K562 (cell line): ENCODE measurements around the gene CCDC85C. TPM values are rescaled to one million over a fixed set of nuclear protein-coding genes. Genes with fewer than 3 reads are reported as not detected.
A peak's percentile ranks its signal among the peaks of the same experiment; 100 is the strongest.

Experiments
- CTBP1 ChIP-seq: fragments of 450-650 bp; IDR thresholded peaks from 2 replicates; pipeline ENCODE4 v1.6.1; 2016; ENCODE audit warnings: borderline replicate concordance
- EGR1 ChIP-seq: fragments of 450-650 bp; conservative IDR thresholded peaks from 2 replicates; pipeline ENCODE4 v1.6.1; 2017; ENCODE audit warnings: mild to moderate bottlenecking
- HSF4 ChIP-seq: fragments of 250-450 bp; sonication (Bioruptor Pico); IDR thresholded peaks from 2 replicates; pipeline ENCODE4 v2.1.2; 2022; ENCODE audit warnings: mild to moderate bottlenecking, moderate library complexity, borderline replicate concordance
- MYC ChIP-seq, 2 experiments: fragments of 250-450 bp in 1 of 2; sonication (Bioruptor Pico) in 1 of 2; IDR thresholded peaks; 2 replicates each; pipeline versions ENCODE4 v1.5.1 to v1.6.1; 2012 to 2021; ENCODE audit warnings: low read depth in 2 of 2, borderline replicate concordance in 1 of 2, improper control_type of control experiment in 1 of 2, low read length in 1 of 2, mild to moderate bottlenecking in 1 of 2, moderate library complexity in 1 of 2
- NCOA1 ChIP-seq: fragments of 450-650 bp; IDR thresholded peaks from 2 replicates; pipeline ENCODE4 v1.6.1; 2016; ENCODE audit warnings: low read depth
- NFE2 ChIP-seq: IDR thresholded peaks from 2 replicates; pipeline ENCODE4 v1.6.1; 2014; ENCODE audit warnings: antibody characterized with exemption, low read depth
- ZNF316 ChIP-seq: fragments of 450-650 bp; IDR thresholded peaks from 2 replicates; pipeline ENCODE4 v1.6.1; 2016
- ZNF444 ChIP-seq: fragments of 250-450 bp; sonication (Bioruptor Pico); IDR thresholded peaks from 2 replicates; pipeline ENCODE4 v1.4.0; 2020; ENCODE audit warnings: mild to moderate bottlenecking, moderate library complexity
- ZNF778 ChIP-seq: fragments of 450-650 bp; formaldehyde crosslinking; IDR thresholded peaks from 2 replicates; pipeline ENCODE4 v1.4.0; 2020; ENCODE audit warnings: mild to moderate bottlenecking, moderate library complexity
- polyA plus RNA-seq, 8 experiments: library from polyadenylated mRNA; depleted of rRNA in 4 of 8; stranded (reverse) in 5 of 8; unstranded in 3 of 8; fragments of >200 nt; fragmentation: Nextera tagmentation in 2 of 8; fragmentation: Illumina TruSeq in 1 of 8; extraction: Ambion mirVana in 2 of 8; extraction: Trizol in 1 of 8; gene quantifications; 2 replicates each; pipeline versions ENCODE4 v1.2.1 to v1.2.3, GENCODE V29; 2011 to 2014; ENCODE audit warnings: inconsistent platforms in 1 of 8, missing spikeins in 1 of 8
- total RNA-seq, 7 experiments: library from RNA; depleted of rRNA in 6 of 7; stranded (reverse); fragments of >200 nt in 6 of 7; fragmentation: Illumina TruSeq in 2 of 7; extraction: Trizol in 2 of 7; gene quantifications; 2 replicates each; pipeline versions ENCODE4 v1.2.1 to v1.2.3, GENCODE V29; 2011 to 2021; ENCODE audit warnings: low replicate concordance in 1 of 7
- TF ChIP-seq, protein P1 (sequence below): fragments of 450-650 bp; IDR thresholded peaks from 2 replicates; pipeline ENCODE4 v1.6.1; 2016; ENCODE audit warnings: mild to moderate bottlenecking, moderate library complexity
- TF ChIP-seq, protein P2 (sequence below): sonication (generic); formaldehyde crosslinking; IDR thresholded peaks from 2 replicates; pipeline ENCODE4 v1.8.0; 2023; ENCODE audit warnings: mild to moderate bottlenecking, missing genetic modification reagents
- TF ChIP-seq, protein P3 (sequence below): fragments of 250-450 bp; sonication (Bioruptor Pico); IDR thresholded peaks from 2 replicates; pipeline ENCODE4 v1.4.0; 2020; ENCODE audit warnings: borderline replicate concordance

Gene CCDC85C
- total and polyA plus RNA-seq, 9 of the 15 experiments (the other 6 are each of a cell fraction or from before 2014, with no cell fraction given), result 0.18 to 22.0 (median 6.3) TPM

DNA sequence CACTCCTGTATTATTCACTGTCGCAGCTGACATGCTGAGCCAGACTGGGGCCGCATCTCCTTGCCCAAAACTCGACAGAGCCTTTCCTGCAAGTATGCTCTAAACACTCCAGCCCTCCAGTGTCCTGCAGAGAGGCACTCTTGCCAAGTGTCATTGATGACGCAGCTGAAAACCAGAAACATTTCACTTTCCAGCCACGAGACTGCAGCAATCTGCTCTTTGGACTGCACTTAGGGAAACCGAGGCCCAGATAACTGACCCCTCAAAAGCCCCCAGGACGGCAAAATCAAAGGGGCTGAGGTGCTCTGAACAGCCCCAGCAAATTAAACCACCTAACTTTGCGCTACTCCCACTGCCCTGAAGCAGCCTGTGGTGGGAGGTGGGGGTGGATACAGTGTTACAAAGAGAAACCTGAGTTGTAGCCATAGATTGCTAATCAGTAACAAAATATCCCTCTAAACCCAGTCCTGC, 2.6 kb downstream of the CCDC85C start (continued):
- TF ChIP-seq MYC (IDR thresholded peaks at IDR 0.05; ENCODE audit: low read depth, low read length), result no peak
- TF ChIP-seq MYC (CRISPR knock-in tag; IDR thresholded peaks at IDR 0.05; ENCODE audit: borderline replicate concordance, low read depth), result no peak
- TF ChIP-seq EGR1, result peak; percentile 20; the same call in 1 of the 2 replicates
- no peak for TF ChIP-seq NCOA1
- TF ChIP-seq, protein P1, sequence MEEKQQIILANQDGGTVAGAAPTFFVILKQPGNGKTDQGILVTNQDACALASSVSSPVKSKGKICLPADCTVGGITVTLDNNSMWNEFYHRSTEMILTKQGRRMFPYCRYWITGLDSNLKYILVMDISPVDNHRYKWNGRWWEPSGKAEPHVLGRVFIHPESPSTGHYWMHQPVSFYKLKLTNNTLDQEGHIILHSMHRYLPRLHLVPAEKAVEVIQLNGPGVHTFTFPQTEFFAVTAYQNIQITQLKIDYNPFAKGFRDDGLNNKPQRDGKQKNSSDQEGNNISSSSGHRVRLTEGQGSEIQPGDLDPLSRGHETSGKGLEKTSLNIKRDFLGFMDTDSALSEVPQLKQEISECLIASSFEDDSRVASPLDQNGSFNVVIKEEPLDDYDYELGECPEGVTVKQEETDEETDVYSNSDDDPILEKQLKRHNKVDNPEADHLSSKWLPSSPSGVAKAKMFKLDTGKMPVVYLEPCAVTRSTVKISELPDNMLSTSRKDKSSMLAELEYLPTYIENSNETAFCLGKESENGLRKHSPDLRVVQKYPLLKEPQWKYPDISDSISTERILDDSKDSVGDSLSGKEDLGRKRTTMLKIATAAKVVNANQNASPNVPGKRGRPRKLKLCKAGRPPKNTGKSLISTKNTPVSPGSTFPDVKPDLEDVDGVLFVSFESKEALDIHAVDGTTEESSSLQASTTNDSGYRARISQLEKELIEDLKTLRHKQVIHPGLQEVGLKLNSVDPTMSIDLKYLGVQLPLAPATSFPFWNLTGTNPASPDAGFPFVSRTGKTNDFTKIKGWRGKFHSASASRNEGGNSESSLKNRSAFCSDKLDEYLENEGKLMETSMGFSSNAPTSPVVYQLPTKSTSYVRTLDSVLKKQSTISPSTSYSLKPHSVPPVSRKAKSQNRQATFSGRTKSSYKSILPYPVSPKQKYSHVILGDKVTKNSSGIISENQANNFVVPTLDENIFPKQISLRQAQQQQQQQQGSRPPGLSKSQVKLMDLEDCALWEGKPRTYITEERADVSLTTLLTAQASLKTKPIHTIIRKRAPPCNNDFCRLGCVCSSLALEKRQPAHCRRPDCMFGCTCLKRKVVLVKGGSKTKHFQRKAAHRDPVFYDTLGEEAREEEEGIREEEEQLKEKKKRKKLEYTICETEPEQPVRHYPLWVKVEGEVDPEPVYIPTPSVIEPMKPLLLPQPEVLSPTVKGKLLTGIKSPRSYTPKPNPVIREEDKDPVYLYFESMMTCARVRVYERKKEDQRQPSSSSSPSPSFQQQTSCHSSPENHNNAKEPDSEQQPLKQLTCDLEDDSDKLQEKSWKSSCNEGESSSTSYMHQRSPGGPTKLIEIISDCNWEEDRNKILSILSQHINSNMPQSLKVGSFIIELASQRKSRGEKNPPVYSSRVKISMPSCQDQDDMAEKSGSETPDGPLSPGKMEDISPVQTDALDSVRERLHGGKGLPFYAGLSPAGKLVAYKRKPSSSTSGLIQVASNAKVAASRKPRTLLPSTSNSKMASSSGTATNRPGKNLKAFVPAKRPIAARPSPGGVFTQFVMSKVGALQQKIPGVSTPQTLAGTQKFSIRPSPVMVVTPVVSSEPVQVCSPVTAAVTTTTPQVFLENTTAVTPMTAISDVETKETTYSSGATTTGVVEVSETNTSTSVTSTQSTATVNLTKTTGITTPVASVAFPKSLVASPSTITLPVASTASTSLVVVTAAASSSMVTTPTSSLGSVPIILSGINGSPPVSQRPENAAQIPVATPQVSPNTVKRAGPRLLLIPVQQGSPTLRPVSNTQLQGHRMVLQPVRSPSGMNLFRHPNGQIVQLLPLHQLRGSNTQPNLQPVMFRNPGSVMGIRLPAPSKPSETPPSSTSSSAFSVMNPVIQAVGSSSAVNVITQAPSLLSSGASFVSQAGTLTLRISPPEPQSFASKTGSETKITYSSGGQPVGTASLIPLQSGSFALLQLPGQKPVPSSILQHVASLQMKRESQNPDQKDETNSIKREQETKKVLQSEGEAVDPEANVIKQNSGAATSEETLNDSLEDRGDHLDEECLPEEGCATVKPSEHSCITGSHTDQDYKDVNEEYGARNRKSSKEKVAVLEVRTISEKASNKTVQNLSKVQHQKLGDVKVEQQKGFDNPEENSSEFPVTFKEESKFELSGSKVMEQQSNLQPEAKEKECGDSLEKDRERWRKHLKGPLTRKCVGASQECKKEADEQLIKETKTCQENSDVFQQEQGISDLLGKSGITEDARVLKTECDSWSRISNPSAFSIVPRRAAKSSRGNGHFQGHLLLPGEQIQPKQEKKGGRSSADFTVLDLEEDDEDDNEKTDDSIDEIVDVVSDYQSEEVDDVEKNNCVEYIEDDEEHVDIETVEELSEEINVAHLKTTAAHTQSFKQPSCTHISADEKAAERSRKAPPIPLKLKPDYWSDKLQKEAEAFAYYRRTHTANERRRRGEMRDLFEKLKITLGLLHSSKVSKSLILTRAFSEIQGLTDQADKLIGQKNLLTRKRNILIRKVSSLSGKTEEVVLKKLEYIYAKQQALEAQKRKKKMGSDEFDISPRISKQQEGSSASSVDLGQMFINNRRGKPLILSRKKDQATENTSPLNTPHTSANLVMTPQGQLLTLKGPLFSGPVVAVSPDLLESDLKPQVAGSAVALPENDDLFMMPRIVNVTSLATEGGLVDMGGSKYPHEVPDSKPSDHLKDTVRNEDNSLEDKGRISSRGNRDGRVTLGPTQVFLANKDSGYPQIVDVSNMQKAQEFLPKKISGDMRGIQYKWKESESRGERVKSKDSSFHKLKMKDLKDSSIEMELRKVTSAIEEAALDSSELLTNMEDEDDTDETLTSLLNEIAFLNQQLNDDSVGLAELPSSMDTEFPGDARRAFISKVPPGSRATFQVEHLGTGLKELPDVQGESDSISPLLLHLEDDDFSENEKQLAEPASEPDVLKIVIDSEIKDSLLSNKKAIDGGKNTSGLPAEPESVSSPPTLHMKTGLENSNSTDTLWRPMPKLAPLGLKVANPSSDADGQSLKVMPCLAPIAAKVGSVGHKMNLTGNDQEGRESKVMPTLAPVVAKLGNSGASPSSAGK, result no peak
- TF ChIP-seq ZNF778 (CRISPR knock-in tag), result no peak
- TF ChIP-seq HSF4, result no peak
- no peak for TF ChIP-seq ZNF444
- TF ChIP-seq, protein P2, sequence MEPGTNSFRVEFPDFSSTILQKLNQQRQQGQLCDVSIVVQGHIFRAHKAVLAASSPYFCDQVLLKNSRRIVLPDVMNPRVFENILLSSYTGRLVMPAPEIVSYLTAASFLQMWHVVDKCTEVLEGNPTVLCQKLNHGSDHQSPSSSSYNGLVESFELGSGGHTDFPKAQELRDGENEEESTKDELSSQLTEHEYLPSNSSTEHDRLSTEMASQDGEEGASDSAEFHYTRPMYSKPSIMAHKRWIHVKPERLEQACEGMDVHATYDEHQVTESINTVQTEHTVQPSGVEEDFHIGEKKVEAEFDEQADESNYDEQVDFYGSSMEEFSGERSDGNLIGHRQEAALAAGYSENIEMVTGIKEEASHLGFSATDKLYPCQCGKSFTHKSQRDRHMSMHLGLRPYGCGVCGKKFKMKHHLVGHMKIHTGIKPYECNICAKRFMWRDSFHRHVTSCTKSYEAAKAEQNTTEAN (CRISPR knock-in tag), result no peak
- 0 out of 2 replicates have a peak, but pooled peaks have one; percentile 18 for TF ChIP-seq ZNF316
- no peak for TF ChIP-seq CTBP1
- TF ChIP-seq, protein P3, sequence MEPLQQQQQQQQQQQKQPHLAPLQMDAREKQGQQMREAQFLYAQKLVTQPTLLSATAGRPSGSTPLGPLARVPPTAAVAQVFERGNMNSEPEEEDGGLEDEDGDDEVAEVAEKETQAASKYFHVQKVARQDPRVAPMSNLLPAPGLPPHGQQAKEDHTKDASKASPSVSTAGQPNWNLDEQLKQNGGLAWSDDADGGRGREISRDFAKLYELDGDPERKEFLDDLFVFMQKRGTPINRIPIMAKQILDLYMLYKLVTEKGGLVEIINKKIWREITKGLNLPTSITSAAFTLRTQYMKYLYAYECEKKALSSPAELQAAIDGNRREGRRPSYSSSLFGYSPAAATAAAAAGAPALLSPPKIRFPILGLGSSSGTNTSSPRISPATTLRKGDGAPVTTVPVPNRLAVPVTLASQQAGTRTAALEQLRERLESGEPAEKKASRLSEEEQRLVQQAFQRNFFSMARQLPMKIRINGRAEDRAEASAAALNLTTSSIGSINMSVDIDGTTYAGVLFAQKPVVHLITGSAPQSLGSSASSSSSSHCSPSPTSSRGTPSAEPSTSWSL (CRISPR knock-in tag), result no peak
- TF ChIP-seq NFE2, result peak; percentile 19; the same call in 1 of the 2 replicates
